Panc1 (cell line): ENCODE results near the gene CNGB1. TPM values are rescaled to one million over a fixed set of nuclear protein-coding genes. Genes with fewer than 3 reads are reported as not detected.

Experiments
- ATAC-seq: fragments of 200-7000 bp; cut with Tn5 transposase; 2 replicates; pipeline ENCODE4 v1.9.1; 2020; ENCODE audit warnings: mild to moderate bottlenecking, moderate library complexity
- BruUV-seq: library from RNA; stranded (reverse); fragments of 400-500 nt; replicated peaks from 2 replicates; lab custom pipeline; 2021; lab: Mats Ljungman, UMichigan
- CTCF ChIA-PET: fragments of 300-600 bp; sonication (Branson Sonifier 250); formaldehyde crosslinking; loops from one replicate; lab custom pipeline; 2022; ENCODE audit warnings: antibody characterized with exemption; lab: Charles Lee
- POLR2A ChIA-PET: fragments of 300-600 bp; sonication (Branson Sonifier 250); formaldehyde crosslinking; loops from one replicate; lab custom pipeline; 2022; ENCODE audit warnings: antibody characterized with exemption; lab: Charles Lee
- DNase-seq: peaks from one replicate; pipeline ENCODE4 v3.0.0-alpha.2; 2010; ENCODE audit warnings: low read depth, low spot score
- H3K27ac ChIP-seq: 2 replicates; pipeline ENCODE4 v1.5.1; 2011; ENCODE audit warnings: mild to moderate bottlenecking, low read length, inconsistent platforms
- H3K27me3 ChIP-seq: fragments of 200-500 bp; sonication (Bioruptor generic); 2 replicates; pipeline ENCODE4 v1.6.0; 2014; ENCODE audit warnings: low read length, inconsistent platforms; ENCODE audit not compliant: control insufficient read depth, insufficient read depth
- H3K36me3 ChIP-seq: fragments of 200-500 bp; sonication (Bioruptor generic); 2 replicates; pipeline ENCODE4 v1.5.1; 2014; ENCODE audit warnings: inconsistent platforms, mild to moderate bottlenecking, low read length, moderate library complexity; ENCODE audit not compliant: control insufficient read depth, insufficient read depth
- H3K4me1 ChIP-seq: 2 replicates; pipeline ENCODE4 v1.5.1; 2011; ENCODE audit warnings: inconsistent platforms, mild to moderate bottlenecking, low read length, moderate library complexity; ENCODE audit not compliant: control insufficient read depth, insufficient read depth
- H3K4me3 ChIP-seq, 2 experiments: 2 replicates each; pipeline ENCODE4 v1.5.1; 2011 to 2012; ENCODE audit warnings: low read depth in 2 of 2, low read length in 2 of 2, mild to moderate bottlenecking in 2 of 2, inconsistent platforms in 1 of 2, moderate library complexity in 1 of 2
- H3K9me3 ChIP-seq: fragments of 200-500 bp; sonication (Bioruptor generic); 2 replicates; pipeline ENCODE4 v1.5.1; 2014; ENCODE audit warnings: low read depth, mild to moderate bottlenecking, inconsistent platforms, low read length, moderate library complexity; ENCODE audit not compliant: control insufficient read depth, insufficient read depth
- CTCF ChIP-seq: fragments of 450-650 bp; IDR thresholded peaks from 2 replicates; pipeline ENCODE4 v1.5.1; 2017; ENCODE audit warnings: mild to moderate bottlenecking
- POLR2AphosphoS5 ChIP-seq: IDR thresholded peaks from 2 replicates; pipeline ENCODE4 v1.6.1; 2012; ENCODE audit warnings: mild to moderate bottlenecking, low read depth, low read length, moderate library complexity
- REST ChIP-seq, 2 experiments: IDR thresholded peaks; 2 replicates each; pipeline ENCODE4 v1.6.1; 2011 to 2012; ENCODE audit warnings: low read depth in 2 of 2, control low read depth in 1 of 2, low read length in 1 of 2, mild to moderate bottlenecking in 1 of 2, moderate library complexity in 1 of 2; ENCODE audit not compliant: insufficient read depth in 1 of 2
- SIN3A ChIP-seq: IDR thresholded peaks from 2 replicates; pipeline ENCODE4 v1.6.1; 2012; ENCODE audit warnings: low read depth, mild to moderate bottlenecking, low read length, moderate library complexity, borderline replicate concordance; ENCODE audit not compliant: insufficient read depth
- TCF7L2 ChIP-seq: IDR thresholded peaks from 2 replicates; pipeline ENCODE4 v1.6.1; 2011; ENCODE audit warnings: mild to moderate bottlenecking, low read depth, low read length, inconsistent platforms
- in situ Hi-C: cut with HindIII; loops from 2 replicates; pipeline ENCODE4 v1.10.0; 2016; ENCODE audit warnings: low sequenced_read_pairs, low pct_unique_long_range_greater_than_20kb
- intact Hi-C: fragments of 100-400 bp; cut with micrococcal nuclease; formaldehyde crosslinking; loops from one replicate; pipeline ENCODE4 v1.10.0; 2022; ENCODE audit not compliant: unreplicated experiment
- total RNA-seq: library from RNA; stranded (reverse); gene quantifications from one replicate; pipeline ENCODE4 v1.2.1, GENCODE V29; 2021; ENCODE audit not compliant: unreplicated experiment

The CNGB1 gene
- total RNA-seq, 1 experiment from 2014 or later = not detected

GRCh38 chr16:57970319-57970718, 609 bp downstream of the CNGB1 start:
- POLR2A ChIA-PET = interaction anchor here (0.7 kb wide), 1 partner anchor 22 kb away, joined by 3 read pairs; no protein-coding TSS in a partner anchor

DNA sequence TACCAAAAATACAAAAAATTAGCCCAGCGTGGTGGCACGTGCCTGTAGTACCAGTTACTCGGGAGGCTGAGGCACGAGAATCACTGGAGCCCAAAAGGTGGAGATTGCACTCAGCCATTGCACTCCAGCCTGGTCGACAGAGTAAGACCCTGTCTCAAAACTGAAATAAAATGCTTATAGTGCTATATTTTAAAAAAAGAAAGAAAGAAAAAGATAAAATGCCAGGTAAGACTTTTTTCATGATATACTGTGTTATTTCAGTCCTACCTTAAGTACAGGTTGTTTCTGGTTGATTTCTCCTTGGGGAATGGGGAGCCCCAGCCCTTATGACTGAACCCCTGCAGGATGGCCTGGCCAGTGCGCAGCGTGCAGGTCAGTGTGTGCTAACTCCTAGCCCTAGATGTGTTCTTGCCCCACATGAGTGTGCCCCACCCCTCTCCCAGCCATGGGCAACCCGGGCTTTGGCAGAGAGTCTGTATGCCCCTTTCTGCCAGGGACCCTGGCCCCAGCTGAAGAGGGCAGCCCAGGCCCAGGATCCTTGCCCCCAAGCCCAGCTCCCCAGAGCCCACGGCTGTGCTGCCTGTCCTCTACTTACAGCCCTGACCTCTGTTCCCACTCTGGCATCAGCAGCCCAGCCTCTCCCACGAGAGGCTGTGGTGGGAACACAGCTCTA, 1.3 kb downstream of the CNGB1 start:
- Histone ChIP-seq H3K9me3 (no peaks in the 10 kb centered on the region), H3K4me3 (no peak overlapping the region), H3K27me3 (no peaks in the 10 kb centered on the region), H3K36me3 (no peaks in the 10 kb centered on the region), H3K4me1 (no peaks in the 10 kb centered on the region), H3K27ac (no peak overlapping the region)
- DNase-seq (no peak), ATAC-seq (no peak)
- POLR2A ChIA-PET = no interaction called here
- TF ChIP-seq SIN3A (no peak), REST (IDR thresholded peaks at IDR 0.05; ENCODE audit: insufficient read depth in 1 of 2, low read depth in 2 of 2, low read length in 1 of 2) (no peak), POLR2AphosphoS5 (no peak), CTCF (no peak), TCF7L2 (no peak)
- no TSS peak for BruUV-seq
- in situ Hi-C loops = no loop called here
- intact Hi-C loops = no loop called here
- CTCF ChIA-PET = no interaction called here

More at GRCh38 chr16:57970319-57970718, 609 bp downstream of the CNGB1 start:
- Histone ChIP-seq H3K4me1 (no peaks in the 10 kb centered on the region), H3K36me3 (no peaks in the 10 kb centered on the region), H3K4me3 (no peak overlapping the region), H3K27me3 (no peaks in the 10 kb centered on the region), H3K9me3 (no peaks in the 10 kb centered on the region), H3K27ac (no peak overlapping the region)
- CTCF ChIA-PET = no interaction called here
- in situ Hi-C loops = no loop called here
- no peak for ATAC-seq
- intact Hi-C loops = no loop called here
- no peak for TF ChIP-seq TCF7L2
- TF ChIP-seq CTCF = no peak
- TF ChIP-seq SIN3A = no peak
- no peak for DNase-seq
- no TSS peak for BruUV-seq
